ENCODE results near the gene PDZD7. TPM values are rescaled to one million over a fixed set of nuclear protein-coding genes. Genes with fewer than 3 reads are reported as not detected.
A peak's percentile ranks its signal among the peaks of the same experiment; 100 is the strongest.

The PDZD7 gene
- total RNA-seq, 1 experiment from 2014 or later, result 1.8 TPM

GRCh38 chr10:101044117-101044516 is 13.2 kb upstream of the PDZD7 start:
- no peak for TF ChIP-seq SIN3A (IDR thresholded peaks at IDR 0.05; ENCODE audit: borderline replicate concordance, insufficient read depth, low read depth, low read length)
- in situ Hi-C loops (cut with HindIII; ENCODE audit: low pct_unique_long_range_greater_than_20kb, low sequenced_read_pairs), result no loop called here
- peaks cover 25% of the 10 kb centered on the region for H3K4me1 ChIP-seq (ENCODE audit: control insufficient read depth, insufficient read depth, low read length)
- H3K27ac ChIP-seq (ENCODE audit: low read length), result peak overlapping the region; percentile 99
- intact Hi-C loops (cut with micrococcal nuclease; ENCODE audit: unreplicated experiment), result loop anchor here (10.0 kb wide), 1 partner anchor 101 kb away; no protein-coding TSS in a partner anchor
- H3K36me3 ChIP-seq (ENCODE audit: control insufficient read depth, insufficient read depth, low read length), result no peaks in the 10 kb centered on the region
- POLR2A ChIA-PET, result no interaction called here
- no peaks in the 10 kb centered on the region for H3K27me3 ChIP-seq (ENCODE audit: control insufficient read depth, insufficient read depth, low read length)
- H3K4me3 ChIP-seq (ENCODE audit: low read depth in 2 of 2, low read length in 2 of 2), result no peak overlapping the region
- H3K9me3 ChIP-seq (ENCODE audit: control insufficient read depth, insufficient read depth, low read depth, low read length), result no peaks in the 10 kb centered on the region
- BruUV-seq (replicated peaks), result no TSS peak
- ATAC-seq (no peak), DNase-seq (ENCODE audit: low read depth, low spot score) (no peak)
- CTCF ChIA-PET, result interaction anchor here (1.5 to 4.6 kb wide), 5 partner anchors 7 to 25 kb away, joined by 3 to 49 read pairs (median 8); no protein-coding TSS in a partner anchor

DNA sequence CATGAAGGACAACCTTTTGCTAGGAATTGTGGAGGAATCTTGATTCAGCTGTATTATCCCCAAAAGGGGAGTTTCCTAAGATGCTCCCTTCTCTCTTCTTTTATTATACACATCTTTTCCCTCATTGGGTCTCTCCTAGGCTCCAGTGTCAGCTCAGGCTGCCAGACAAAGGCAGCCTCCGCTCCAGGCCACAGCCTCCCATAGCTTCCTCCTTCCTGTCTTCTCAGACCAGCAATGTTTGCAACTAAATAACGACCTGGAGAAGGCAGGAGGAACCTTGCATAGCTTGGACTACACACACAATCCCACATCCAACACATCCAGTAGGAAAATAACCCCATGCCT is 12.4 kb upstream of the PDZD7 start:
- in situ Hi-C loops (cut with HindIII; ENCODE audit: low pct_unique_long_range_greater_than_20kb, low sequenced_read_pairs), result no loop called here
- BruUV-seq (replicated peaks), result TSS peak; percentile 95
- no peak for TF ChIP-seq CTCF (IDR thresholded peaks at IDR 0.05)
- TF ChIP-seq TCF7L2 (IDR thresholded peaks at IDR 0.05; ENCODE audit: low read depth, low read length), result no peak
- TF ChIP-seq REST (IDR thresholded peaks at IDR 0.05; ENCODE audit: insufficient read depth in 1 of 2, low read depth in 2 of 2, low read length in 1 of 2), result no peak
- TF ChIP-seq POLR2AphosphoS5 (IDR thresholded peaks at IDR 0.05; ENCODE audit: low read depth, low read length), result no peak
- no peak for TF ChIP-seq SIN3A (IDR thresholded peaks at IDR 0.05; ENCODE audit: borderline replicate concordance, insufficient read depth, low read depth, low read length)
- H3K27ac ChIP-seq (ENCODE audit: low read length), result peak overlapping the region; percentile 99
- CTCF ChIA-PET, result interaction anchor here (0.6 to 4.6 kb wide), 14 partner anchors 8 to 120 kb away, joined by 3 to 49 read pairs (median 6); partner anchors contain the start of genes KAZALD1, PDZD7 and SFXN3
- peaks cover 25% of the 10 kb centered on the region for H3K4me1 ChIP-seq (ENCODE audit: control insufficient read depth, insufficient read depth, low read length)
- POLR2A ChIA-PET, result interaction anchor here (0.9 to 1.4 kb wide), 3 partner anchors 9 to 23 kb away, joined by 3 to 7 read pairs (median 5); partner anchors contain the start of genes PDZD7 and SFXN3
- no peaks in the 10 kb centered on the region for H3K27me3 ChIP-seq (ENCODE audit: control insufficient read depth, insufficient read depth, low read length)
- no peaks in the 10 kb centered on the region for H3K36me3 ChIP-seq (ENCODE audit: control insufficient read depth, insufficient read depth, low read length)
- no peak for DNase-seq (ENCODE audit: low read depth, low spot score)
- H3K9me3 ChIP-seq (ENCODE audit: control insufficient read depth, insufficient read depth, low read depth, low read length), result no peaks in the 10 kb centered on the region
- intact Hi-C loops (cut with micrococcal nuclease; ENCODE audit: unreplicated experiment), result loop anchor here (10.0 kb wide), 1 partner anchor 101 kb away; no protein-coding TSS in a partner anchor
- ATAC-seq, result peak; percentile 3; the same call in 1 of the 2 replicates
- H3K4me3 ChIP-seq (ENCODE audit: low read depth in 2 of 2, low read length in 2 of 2), result peak overlapping the region; percentile 64 to 69
